SK-N-SH (cell line): Measurements from ENCODE around the gene HYAL1. TPM values are rescaled to one million over a fixed set of nuclear protein-coding genes. Genes with fewer than 3 reads are reported as not detected.

ENCODE experiments used
- CHD2 ChIP-seq: fragments of 150-350 bp; IDR thresholded peaks from 2 replicates; pipeline ENCODE4 v1.6.1; 2018; ENCODE audit warnings: low read length; ENCODE audit not compliant: partially characterized antibody
- ELF1 ChIP-seq: IDR thresholded peaks from 2 replicates; pipeline ENCODE4 v1.4.0; 2012
- EP300 ChIP-seq, 2 experiments: IDR thresholded peaks; 2 replicates each; pipeline versions ENCODE4 v1.4.0 to v1.6.1; 2012; ENCODE audit warnings: borderline replicate concordance in 1 of 2, low read depth in 1 of 2, low read length in 1 of 2
- FOXJ3 ChIP-seq: sonication (generic); formaldehyde crosslinking; IDR thresholded peaks from 2 replicates; pipeline ENCODE4 v1.5.1; 2020; ENCODE audit warnings: mild to moderate bottlenecking, missing genetic modification reagents
- GABPA ChIP-seq: IDR thresholded peaks from 2 replicates; pipeline ENCODE4 v1.4.0; 2012; ENCODE audit warnings: low read depth, mild to moderate bottlenecking
- JUND ChIP-seq: IDR thresholded peaks from 2 replicates; pipeline ENCODE4 v1.4.0; 2012
- MEF2A ChIP-seq: IDR thresholded peaks from 2 replicates; pipeline ENCODE4 v1.4.0; 2012; ENCODE audit warnings: low read depth, borderline replicate concordance
- NRF1 ChIP-seq: IDR thresholded peaks from 2 replicates; pipeline ENCODE4 v1.6.1; 2012; ENCODE audit warnings: low read depth, mild to moderate bottlenecking, low read length
- RFX5 ChIP-seq: IDR thresholded peaks from 2 replicates; pipeline ENCODE4 v1.6.1; 2012; ENCODE audit warnings: mild to moderate bottlenecking, improper control_type of control experiment, low read length
- SMC3 ChIP-seq: IDR thresholded peaks from 2 replicates; pipeline ENCODE4 v1.6.1; 2012; ENCODE audit warnings: low read depth, low read length, improper control_type of control experiment
- TEAD4 ChIP-seq: IDR thresholded peaks from 2 replicates; pipeline ENCODE4 v1.4.0; 2012; ENCODE audit warnings: mild to moderate bottlenecking, borderline replicate concordance; ENCODE audit not compliant: insufficient read depth
- YY1 ChIP-seq: IDR thresholded peaks from 2 replicates; pipeline ENCODE4 v1.4.0; 2012; ENCODE audit warnings: low read depth, mild to moderate bottlenecking
- polyA plus RNA-seq, 3 experiments: library from polyadenylated mRNA; depleted of rRNA; stranded (reverse); fragments of >200 nt; gene quantifications; 2 replicates each; pipeline ENCODE4 v1.2.3, GENCODE V29; 2012
- TF ChIP-seq, protein P1 (sequence below): IDR thresholded peaks from 2 replicates; pipeline ENCODE4 v1.4.0; 2012; ENCODE audit warnings: low read depth
- TF ChIP-seq, protein P2 (sequence below): IDR thresholded peaks from 2 replicates; pipeline ENCODE4 v1.6.1; 2012; ENCODE audit warnings: mild to moderate bottlenecking, low read depth, low read length, moderate library complexity
- TF ChIP-seq, protein P3 (sequence below): fragments of 150-350 bp; IDR thresholded peaks from 2 replicates; pipeline ENCODE4 v1.6.1; 2017; ENCODE audit warnings: antibody characterized with exemption, low read length, low read depth, borderline replicate concordance
- TF ChIP-seq, protein P4 (sequence below): fragments of 150-350 bp; IDR thresholded peaks from 2 replicates; pipeline ENCODE4 v1.6.1; 2016; ENCODE audit warnings: mild to moderate bottlenecking, low read depth, low read length

Gene HYAL1
- polyA plus RNA-seq, 1 of the 3 experiments (the other 2 are of a cell fraction), result 0.30 TPM

DNA sequence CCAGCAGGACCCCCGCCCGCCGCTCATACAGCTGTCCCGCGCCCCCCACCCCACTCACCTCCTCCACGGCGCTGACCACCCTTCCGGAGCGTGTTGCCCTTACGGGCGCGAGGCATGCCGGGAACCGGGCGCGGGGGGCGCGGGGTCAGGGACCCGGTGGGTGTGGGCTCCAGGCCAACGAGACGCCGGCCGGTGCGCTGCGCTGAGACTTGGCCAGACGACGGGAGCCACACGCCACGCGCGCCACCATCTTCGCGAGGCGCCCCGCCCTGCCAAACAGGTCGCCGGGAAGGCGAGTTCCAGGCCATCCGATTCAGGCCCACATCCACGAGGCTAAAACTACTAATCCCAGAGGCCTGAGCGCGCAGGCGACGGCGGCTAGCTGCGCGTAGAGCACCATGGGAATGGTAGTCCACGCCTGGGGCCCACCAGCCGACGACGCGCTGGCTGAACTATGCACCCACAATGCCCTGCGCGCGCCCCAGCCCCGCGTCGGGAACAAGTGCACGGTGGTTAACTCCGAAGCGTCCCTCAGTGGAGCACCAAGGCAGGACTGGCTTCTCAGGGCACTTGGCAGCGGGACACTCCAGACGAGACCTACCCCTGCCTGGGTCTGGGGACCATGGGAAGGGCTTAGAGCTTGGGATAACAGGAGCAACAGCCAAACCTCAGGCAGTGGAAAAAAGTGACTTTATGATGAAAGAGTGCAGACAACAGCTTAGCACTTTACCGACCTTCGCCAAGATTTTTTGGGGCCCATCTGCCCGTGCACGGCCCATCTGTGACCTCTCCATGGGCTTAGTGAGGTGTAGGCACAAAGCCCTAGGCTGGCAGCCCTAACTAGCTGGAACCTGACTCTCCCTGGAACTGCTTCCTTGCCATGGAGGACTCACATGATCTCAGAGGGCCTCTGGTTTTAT, 11.0 kb downstream of the HYAL1 start, which contains the start of gene IFRD2 (continued):
- TF ChIP-seq ELF1 (peak; percentile 57), TEAD4 (no peak), JUND (no peak), GABPA (peak; percentile 49; the same call in 1 of the 2 replicates), NRF1 (peak; percentile 55), RFX5 (no peak), YY1 (peak; percentile 91), CHD2 (peak; percentile 98), SMC3 (no peak), FOXJ3 (no peak), MEF2A (no peak), EP300 (IDR thresholded peaks at IDR 0.05; ENCODE audit: borderline replicate concordance in 1 of 2, low read depth in 1 of 2, low read length in 1 of 2) (no peak)
- TF ChIP-seq, protein P1, sequence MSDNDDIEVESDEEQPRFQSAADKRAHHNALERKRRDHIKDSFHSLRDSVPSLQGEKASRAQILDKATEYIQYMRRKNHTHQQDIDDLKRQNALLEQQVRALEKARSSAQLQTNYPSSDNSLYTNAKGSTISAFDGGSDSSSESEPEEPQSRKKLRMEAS, result peak; percentile 91
- TF ChIP-seq, protein P2, sequence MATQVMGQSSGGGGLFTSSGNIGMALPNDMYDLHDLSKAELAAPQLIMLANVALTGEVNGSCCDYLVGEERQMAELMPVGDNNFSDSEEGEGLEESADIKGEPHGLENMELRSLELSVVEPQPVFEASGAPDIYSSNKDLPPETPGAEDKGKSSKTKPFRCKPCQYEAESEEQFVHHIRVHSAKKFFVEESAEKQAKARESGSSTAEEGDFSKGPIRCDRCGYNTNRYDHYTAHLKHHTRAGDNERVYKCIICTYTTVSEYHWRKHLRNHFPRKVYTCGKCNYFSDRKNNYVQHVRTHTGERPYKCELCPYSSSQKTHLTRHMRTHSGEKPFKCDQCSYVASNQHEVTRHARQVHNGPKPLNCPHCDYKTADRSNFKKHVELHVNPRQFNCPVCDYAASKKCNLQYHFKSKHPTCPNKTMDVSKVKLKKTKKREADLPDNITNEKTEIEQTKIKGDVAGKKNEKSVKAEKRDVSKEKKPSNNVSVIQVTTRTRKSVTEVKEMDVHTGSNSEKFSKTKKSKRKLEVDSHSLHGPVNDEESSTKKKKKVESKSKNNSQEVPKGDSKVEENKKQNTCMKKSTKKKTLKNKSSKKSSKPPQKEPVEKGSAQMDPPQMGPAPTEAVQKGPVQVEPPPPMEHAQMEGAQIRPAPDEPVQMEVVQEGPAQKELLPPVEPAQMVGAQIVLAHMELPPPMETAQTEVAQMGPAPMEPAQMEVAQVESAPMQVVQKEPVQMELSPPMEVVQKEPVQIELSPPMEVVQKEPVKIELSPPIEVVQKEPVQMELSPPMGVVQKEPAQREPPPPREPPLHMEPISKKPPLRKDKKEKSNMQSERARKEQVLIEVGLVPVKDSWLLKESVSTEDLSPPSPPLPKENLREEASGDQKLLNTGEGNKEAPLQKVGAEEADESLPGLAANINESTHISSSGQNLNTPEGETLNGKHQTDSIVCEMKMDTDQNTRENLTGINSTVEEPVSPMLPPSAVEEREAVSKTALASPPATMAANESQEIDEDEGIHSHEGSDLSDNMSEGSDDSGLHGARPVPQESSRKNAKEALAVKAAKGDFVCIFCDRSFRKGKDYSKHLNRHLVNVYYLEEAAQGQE, result no peak
- TF ChIP-seq, protein P3, sequence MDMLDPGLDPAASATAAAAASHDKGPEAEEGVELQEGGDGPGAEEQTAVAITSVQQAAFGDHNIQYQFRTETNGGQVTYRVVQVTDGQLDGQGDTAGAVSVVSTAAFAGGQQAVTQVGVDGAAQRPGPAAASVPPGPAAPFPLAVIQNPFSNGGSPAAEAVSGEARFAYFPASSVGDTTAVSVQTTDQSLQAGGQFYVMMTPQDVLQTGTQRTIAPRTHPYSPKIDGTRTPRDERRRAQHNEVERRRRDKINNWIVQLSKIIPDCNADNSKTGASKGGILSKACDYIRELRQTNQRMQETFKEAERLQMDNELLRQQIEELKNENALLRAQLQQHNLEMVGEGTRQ, result no peak
- TF ChIP-seq, protein P4, sequence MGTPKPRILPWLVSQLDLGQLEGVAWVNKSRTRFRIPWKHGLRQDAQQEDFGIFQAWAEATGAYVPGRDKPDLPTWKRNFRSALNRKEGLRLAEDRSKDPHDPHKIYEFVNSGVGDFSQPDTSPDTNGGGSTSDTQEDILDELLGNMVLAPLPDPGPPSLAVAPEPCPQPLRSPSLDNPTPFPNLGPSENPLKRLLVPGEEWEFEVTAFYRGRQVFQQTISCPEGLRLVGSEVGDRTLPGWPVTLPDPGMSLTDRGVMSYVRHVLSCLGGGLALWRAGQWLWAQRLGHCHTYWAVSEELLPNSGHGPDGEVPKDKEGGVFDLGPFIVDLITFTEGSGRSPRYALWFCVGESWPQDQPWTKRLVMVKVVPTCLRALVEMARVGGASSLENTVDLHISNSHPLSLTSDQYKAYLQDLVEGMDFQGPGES, result no peak
